Measurements from ENCODE around the gene TFF2.
A peak's percentile ranks its signal among the peaks of the same experiment; 100 is the strongest.

TFF2 gene

DNA sequence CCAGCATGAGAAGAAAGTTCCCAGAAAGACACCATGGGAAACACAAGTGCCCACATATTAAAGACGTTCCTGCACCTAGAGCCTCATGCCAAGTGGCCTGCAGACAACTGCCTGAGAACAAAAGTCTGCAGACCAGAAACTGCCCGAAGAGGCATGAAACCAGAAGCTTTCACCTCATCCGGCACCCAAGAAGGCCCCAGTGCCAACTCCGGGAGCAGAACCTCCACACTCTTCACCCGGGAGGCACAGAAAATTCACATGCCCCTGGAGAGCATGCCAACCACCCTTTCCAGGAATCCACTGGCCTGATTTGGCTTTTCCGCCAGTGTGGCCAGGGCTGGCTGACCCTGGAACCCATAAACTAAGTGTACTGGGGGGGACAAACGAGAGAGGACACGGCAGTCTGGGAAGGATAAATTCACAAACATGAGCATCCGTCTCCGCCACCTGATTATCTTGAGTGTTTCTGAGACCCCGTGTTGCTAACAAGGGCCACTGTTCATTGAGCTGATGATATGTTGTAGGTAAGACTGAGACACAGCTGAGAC lies 6.8 kb downstream of the TFF2 start:
- DNase-seq, result no peak

DNA sequence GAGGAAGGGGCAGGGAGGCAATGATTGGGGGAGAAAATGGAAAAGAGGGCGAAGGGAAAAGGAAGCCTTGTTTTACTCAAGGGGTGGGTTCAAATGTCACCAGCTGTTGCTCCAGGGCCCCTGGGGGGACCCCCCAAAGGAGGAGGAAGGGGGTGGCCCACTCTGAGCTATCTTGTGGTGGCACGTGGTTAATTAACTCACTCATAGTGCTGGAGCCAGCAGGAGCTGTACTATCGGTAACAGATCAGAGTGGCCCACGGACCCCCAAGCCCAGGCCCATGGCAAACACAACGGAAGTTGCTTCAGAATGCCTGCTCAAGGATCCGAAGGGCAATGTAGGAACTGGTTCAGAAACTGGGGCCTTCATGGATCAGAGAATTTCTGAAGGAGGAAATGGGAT lies 7.2 kb downstream of the TFF2 start:
- no peak for DNase-seq

DNA sequence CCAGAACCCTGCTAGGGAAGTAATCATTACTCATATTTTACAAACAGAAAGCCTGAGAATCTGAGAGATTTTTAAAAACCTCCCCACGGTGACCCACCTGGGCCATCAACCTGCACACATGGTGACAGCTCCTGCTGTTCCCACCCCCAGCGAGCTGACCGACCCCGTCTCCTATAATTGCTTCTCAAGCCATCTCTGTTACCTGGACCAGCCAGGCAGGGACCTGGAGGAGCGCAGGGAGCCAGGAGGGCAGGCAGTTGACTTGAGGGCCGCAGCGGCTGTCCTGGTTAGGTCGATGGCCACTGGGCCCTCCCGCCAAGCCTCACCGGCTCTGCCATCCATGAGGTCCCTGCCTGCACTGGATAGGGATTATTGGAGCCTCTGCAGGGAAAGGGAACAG lies 7.7 kb downstream of the TFF2 start:
- no peak for DNase-seq

DNA sequence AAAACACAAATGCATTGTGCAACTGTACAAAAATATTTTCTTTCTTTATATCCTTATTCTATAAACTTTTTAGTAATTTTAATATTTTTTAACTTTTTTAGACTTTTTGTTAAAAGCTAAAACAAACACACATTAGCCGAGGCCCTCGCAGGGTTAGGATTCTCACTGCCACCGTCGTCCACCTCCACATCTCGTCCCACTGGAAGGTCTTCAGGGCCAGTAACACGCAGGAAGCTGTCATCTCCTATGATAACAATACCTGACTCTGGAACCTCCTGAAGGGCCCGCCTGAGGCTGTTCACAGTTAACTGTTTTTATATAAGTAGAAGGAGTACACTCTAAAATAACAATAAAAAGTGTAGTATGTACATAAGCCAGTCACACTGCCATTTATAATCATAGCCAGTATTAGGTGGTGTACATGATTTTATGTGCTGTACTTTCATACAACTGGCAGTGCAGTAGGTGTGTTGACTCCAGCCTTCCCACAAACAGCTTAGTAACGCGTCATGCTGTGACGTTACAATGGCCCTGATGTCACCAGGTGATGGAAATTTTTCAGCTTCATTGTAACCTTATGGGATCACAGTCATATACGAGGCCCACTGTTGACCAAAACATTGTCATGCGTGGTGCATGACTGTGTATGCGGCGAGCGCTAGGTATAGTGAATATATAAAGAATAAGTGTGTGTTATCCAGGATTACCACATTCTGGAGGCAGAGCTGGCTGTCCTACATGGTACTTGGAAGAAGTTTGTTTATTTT lies 8.8 kb downstream of the TFF2 start:
- DNase-seq, result no peak

DNA sequence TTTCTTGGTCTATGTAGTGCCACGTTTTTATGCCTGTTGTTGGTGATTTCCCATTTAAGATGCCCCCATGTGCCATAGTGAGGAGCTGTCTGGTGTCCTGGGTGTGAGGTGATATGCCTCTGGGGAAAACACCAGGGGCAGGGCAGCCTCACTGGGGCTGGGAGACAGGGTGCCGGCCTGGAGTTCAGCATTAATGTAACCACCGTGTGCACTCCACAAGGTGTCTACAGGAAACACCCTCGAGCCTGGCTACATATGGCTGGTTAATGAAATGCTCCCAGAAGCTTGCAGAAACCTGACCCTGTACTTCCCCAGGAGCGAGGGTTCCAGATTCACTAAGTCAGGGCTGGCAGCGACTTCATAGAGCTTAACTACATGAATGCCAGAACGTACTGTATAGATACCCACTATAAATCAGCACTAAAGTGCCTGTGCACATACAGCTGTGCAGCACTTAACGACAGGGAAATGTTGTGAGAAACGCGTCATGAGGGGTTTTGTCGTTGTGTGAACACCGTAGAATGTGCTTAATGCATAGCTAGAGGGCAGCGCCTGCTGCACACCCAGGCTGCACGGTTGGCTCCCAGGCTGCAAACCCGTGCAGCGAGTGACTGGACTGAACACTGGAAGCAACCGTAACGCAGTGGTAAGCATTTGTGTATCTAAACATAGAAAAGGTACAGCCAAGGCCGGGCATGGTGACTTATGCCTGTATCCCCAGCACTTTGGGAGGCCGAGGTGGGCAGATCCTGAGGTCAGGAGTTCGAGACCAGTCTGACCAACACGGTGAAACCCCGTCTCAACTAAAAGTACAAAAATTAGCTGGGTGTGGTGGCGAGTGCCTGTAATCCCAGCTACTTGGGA lies 10.4 kb downstream of the TFF2 start:
- no peak for DNase-seq

DNA sequence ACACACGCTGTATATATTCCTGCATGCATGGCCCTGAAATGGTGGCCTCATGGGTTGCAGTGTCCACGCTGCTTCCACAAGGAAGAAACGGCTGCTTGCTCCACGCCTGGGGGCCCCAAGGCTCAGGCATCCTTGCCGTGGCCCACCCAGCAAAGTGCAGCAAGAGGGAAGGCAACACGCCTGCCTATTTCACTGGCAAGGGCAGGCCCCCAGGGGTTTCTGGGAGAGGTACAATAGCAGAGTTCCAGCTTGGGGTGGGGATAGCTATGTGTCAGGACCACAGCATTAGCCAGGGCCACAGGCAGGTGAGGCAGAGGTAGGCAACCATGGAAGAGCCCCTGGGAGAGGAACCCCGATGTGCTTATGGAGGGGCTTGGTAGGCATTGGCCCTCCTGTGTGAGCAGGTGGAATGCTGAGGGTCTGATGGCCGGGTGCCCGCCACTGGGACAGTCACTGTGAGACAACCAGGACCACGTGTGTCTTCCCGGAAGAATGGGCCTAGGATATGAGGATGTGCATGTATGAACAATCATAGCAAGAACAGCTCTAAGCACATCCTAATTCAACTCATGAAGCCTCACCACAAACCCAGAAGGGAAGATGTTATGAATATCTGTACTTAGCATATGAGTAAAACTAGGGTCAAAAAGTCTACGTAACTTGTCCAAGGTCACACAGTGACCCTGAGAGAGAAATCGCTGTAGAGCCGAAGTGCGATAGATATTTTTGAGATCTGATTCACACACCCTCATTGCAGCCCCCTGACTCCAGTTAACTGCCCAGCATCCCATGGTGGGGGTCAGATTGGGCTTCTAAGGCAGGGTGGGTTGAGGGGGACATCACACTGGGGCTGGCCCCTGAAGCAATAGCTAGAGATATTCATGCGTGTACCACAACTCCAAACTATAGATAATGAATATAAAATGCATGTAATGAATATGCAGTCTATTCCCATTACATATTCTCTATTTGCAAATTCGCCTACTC lies 11.8 kb downstream of the TFF2 start:
- no peak for DNase-seq

DNA sequence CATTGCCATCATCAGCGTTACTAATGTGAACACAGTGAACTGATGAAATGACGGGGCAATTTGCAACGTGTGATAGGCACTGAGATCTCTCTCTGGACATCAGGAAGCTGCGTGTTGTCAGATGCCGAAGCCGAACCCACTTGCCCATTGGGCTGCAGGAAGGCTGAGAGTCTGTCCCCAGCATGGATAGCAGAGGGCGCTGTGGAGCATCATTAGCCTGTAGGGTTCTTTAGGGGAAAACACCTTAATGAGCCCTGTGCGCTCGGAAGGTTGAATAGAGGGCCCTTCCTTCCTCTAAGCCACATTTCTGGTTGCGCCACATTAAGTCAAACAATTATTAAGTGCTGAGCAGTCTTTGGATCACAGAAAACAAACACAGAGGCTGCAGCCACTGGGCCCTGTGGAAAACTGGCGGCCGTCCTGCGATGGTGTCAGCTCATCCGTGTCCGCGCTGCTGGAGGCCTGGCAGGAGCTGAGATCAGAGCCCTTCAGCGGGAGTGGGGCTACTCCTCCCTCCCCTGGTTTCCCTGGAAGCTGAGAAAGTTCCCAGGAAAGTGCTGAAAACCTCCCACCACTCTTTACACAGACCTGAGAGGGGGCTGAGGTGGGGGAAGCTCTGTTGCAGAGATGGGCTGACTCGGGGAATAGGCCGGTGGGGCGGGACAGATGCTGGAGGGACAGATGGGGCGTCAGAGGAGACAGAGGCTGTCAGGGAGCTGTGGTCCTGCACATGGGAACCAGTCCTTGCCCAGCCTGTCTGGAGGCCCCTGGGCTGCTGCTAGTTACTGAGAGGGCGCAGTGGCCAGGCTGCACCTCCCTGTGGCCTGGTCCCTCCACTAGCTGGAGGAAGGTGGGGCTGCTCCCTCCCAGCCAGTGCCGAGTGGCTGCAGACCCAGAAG lies 12.7 kb downstream of the TFF2 start:
- DNase-seq, result peak; percentile 90

DNA sequence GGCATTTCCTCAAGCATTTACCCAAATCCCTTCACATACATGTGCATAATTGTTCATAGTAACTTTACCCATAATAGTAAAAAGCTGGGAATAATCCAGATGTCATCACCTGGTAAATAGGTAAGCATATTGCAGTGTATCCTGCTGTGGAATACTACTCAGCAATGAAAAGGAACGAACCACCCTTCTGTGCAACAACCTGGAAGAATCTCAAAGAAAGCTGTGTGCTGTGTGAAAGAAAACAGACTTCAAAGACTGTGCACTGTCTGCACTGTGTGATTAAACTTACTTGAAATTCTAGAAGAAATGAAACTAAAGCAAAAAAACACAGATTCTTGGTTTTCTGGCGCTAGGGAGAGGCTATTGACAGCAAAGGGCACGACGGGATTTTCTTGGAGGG lies 13.5 kb downstream of the TFF2 start:
- DNase-seq, result no peak

DNA sequence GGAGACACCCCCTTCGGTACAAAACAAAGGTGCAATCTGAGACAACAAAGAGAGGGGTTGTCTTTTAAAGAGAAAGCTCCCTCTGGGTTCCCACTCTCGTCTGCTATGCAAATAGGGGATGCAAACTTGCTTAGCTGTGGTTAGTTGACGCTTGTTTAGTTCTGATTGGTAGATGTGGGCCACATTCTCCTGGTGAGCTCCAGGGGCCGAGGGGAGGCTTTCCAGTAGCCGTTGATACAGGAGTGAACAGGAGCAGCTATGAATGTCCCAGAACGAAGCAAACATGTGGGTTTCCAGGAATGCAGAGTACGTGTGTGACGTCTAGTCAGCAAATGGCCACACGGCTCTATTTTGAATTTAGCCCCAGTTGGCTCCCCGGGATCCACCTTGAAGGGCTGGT lies 14.7 kb downstream of the TFF2 start:
- no peak for DNase-seq

DNA sequence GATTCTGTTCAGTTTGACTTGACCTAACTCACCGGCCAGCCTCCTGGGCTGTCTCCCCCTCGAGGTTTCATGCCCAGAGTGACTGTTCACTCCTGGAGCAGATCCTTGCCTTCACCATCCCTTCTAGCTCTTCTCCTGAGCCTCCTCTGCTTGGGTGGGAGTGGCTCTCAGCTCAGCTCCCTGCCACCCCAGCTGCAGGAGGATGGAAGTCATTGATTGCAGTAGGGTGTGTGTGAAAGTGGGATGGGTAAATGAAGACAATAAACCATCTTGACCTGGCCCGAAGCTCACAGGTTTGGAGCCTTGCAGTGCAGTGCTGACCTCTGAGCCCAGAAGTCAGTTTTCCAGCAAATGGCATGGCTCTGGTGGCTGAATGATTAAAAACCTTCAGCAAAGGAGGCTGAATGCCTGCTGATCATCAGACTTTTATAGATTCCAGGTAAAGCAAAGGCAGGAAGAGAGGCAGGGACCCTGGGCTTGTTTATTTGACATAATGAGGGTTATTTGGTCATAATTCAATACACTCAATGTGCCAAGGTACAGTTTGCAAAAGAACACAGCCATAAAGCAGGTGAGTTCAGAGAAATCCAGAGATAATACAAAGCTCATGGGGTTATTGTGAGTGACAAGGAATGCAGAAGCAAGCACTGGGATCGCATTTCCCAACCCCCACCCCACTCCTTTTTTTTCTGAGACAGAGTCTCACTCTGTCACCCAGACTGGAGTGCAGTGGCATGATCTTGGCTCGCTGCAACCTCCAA lies 18.1 kb downstream of the TFF2 start:
- no peak for DNase-seq

DNA sequence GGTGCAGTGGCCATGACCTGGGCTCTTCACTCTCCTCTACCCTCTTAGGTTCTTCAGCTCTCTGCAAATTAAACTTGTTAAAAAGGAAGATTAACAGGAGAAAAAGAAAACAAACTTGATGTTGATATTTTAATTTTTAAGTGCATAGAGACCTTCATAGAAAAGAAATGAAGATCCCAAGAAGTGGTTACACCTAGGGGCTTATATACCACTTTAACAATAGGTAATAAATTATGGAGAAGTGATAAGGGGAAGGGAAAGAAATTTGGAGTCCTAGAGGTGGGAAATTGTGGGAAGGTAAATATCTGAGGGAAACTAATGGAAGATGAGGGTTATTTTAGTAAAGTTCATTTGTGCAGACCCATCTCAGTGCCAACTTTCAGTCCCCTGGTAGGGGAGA lies 19.1 kb downstream of the TFF2 start:
- DNase-seq, result no peak

DNA sequence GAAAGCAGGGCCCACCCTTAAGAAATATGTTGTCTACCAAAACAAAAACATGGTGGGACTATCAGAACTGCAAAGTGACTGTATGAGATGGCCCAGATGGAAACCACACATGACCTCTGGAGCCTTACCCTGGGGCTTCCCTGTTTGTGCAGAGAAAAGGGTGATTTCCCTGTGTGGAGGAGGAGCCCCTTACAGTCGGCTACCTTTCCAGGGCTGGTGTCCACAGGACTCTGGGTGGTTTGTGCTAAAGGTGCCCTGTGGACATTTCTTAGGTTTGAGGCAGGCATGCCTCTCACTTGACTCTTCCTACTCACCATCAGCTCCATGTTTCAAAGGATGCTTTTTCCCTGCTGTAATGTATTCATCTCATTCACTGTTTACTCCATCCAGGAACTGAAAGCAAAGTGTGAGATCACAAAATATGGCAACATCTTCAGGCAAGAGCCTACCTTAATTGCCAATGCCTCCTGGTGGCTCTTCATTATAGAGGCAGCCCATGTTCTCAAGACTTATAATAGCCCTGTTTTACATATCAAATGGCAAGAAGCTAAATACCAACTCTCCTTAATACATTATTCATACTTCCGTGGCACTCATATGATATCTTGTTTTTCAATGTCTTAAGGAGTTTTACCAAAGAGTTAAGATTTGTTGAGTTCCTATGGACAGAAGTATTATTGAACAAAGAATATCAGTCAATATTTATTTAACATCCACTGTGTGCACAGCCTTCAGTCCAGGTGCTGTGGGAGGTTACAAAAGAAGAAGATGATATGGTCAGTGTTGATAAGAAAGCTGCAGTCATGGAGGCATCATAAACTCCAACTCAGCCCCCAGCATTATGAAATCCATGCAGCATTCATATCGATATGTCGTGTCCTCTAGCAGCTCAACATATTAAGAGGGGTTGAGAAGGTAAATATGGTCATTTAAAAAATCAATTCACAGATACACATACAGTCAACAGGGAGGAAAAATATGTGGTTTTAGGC lies 20.1 kb downstream of the TFF2 start:
- DNase-seq, result no peak

DNA sequence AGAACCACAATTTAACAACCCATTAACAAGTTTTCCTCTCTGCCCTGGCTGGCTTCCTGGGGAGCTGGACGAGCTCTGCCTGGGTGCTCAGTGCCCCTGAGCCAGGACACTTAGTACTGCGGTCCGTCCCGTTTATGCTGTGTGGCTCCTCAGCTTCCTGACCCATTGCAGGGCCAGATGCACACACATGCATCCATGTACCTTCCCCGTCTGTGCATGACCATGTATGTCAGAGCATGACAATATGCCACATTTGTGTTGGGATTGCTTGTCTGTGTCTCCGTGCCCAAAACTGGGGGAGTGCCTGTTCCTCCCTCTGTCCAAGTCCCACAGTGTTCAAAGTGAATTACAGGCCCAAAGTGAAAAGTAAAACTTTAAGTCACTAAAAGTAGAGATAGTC lies 25.9 kb downstream of the TFF2 start:
- no peak for DNase-seq

DNA sequence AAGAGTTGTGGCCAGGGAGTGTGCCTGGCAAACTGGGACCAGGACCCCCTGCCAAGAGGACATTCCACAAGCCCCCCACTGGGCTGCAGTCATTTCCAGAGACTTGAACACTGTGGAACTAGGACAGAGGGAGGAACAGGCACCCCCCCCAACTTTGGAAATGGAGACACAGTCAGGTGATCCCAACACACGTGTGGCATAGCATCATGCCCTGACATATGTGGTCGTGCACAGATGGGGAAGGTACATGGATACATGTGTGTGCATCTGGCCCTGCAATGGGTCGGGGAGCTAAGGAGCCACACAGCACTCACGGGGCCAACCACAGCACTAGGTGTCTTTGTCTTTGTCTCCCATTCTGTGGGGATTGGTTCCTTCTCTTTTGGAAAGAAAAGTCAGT lies 28.9 kb downstream of the TFF2 start:
- DNase-seq, result no peak

DNA sequence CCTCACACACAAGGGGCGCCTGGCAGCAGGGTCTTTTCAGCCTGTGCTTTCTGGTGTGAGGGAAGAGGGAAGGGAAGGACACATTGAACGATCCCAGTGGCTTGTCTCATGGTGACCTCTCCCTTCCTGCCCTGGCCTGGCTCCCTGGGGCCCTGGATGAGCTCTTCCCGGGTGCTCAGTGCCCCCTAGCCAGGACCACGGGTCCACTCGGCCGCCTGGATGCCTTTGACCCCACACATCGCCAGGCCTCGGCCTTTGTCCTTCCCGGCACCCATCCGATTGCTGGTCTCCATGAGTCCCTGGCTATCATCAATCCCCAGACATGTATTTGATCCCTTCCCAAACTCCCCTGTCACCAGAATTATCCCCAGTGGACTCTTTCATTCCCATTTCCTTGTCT lies 29.6 kb downstream of the TFF2 start:
- DNase-seq, result no peak

DNA sequence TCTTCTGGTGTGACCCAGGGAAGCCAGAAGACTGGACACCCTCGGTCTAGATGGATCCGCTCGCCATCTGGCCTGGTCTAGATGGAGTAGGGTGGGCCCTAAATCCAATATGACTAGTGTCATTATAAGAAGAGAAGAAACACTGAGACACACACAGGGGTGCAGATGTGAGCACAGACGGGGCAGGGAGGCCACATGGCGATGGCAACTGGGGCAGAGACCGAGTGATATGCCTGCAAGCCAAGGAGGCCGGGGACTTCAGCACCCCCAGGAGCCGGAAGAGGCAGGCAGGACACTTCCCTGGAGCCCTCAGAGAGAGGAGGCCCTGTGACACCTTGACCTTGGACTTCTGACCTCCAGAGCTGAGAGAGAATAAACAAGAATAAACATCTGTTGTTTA lies 30.0 kb downstream of the TFF2 start:
- no peak for DNase-seq

DNA sequence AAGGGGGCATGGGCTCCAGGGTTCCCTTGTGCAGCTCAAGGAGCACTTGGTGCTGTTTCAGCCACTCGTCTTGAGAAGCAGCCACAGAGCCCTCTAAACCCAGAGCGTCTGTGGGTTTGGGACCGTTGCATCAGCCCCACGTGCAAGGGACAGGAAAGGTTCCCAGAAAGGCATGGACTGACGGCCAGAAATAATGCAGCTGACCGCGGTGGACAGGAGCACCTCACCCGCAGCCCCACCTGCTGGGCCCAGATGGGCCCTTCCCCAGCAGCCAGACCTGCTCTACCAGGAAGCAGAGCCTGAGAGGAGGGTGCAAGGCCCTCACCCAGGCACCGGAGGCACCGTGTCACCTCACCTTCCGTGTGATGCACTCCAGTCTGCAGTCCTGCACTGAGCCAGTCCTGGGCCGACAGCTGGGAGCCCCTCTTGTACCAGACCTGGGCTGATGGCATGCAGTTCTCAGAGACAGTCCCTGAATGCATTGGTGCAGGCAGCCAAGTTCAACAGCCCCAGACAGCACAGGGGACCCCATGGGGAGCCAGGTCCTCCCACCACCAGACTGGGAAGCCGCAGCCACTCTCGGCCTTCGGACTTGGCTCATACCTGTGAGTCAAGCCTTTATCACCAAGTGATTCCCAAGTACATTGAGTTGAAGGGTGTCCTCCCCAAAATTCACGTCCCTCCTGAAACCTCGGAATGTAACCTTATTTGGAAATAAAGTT lies 30.8 kb downstream of the TFF2 start:
- DNase-seq, result no peak

DNA sequence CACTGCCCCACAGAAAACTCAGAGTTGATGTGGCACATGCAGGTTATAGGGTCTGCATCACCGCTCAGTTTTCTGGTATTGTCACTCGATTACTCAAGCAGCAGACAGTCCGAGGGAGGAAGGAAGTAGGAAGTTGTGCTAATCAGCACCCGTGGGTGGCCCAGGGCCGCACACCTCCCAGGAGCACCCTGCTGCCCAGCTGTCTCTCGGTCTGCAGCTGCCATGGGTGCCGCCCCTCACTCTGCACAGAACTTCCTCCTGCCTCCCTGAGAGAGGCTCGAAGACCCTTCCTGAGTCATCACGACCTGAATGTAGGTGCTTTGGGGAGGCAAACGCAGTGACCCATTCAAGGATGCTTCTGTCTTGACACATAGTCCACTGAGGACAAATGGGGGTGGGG lies 31.4 kb downstream of the TFF2 start:
- no peak for DNase-seq
